Fibroblast of mammary gland (primary cell): Measurements from ENCODE around the gene LSG1.
A peak's percentile ranks its signal among the peaks of the same experiment; 100 is the strongest.

ENCODE experiments used
- DNase-seq: peaks from one replicate; pipeline ENCODE4 v3.0.0-alpha.2; 2010; ENCODE audit warnings: low read depth
- H3K4me3 ChIP-seq: 2 replicates; pipeline ENCODE4 v1.5.1; 2011; ENCODE audit warnings: low read depth, mild to moderate bottlenecking, low read length, moderate library complexity; ENCODE audit not compliant: control insufficient read depth
- TF ChIP-seq, protein P1 (sequence below): conservative IDR thresholded peaks from 2 replicates; pipeline ENCODE4 v1.5.1; 2011; ENCODE audit warnings: low read depth, low read length, inconsistent platforms; ENCODE audit not compliant: control insufficient read depth, insufficient read depth

LSG1 gene

DNA sequence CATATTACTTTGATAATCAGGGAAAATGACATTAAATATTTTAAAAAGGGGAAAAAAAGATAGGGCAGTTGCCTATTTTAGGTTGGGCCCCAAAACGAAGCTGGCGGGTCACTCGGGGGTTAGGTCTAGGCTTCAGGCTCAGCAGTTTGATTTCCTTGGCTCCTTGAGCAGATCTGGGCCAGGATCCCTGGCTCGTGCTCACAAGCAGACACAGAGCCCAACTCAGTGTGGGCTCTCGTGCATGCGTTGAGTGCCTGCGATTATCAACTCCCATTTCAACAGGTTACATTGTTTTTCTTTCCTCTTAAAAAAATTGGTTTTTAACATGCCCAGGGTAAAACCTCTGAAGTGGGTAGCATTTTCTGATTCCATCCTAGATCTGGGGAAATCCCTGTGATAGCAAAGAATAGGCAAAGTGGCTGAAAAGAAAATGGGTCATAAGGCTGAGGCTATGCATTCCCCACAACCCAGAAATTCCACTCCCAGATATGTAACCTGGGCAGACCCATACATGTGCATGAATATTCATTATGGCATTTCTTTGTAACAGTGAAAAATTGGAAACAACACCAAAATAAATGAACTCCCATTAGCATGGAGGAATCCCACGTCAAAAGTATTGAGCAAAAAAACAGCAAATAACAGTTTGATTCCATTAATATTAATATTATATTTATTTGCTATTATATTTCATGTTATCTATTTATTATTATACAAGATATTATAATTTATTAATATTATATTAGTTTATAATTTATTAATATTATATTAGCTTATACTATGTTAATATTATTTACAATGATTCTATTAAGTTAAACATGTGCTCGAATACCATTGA, 41.5 kb upstream of the LSG1 start:
- H3K4me3 ChIP-seq, result no peak overlapping the region
- no peak for DNase-seq
- TF ChIP-seq, protein P1, sequence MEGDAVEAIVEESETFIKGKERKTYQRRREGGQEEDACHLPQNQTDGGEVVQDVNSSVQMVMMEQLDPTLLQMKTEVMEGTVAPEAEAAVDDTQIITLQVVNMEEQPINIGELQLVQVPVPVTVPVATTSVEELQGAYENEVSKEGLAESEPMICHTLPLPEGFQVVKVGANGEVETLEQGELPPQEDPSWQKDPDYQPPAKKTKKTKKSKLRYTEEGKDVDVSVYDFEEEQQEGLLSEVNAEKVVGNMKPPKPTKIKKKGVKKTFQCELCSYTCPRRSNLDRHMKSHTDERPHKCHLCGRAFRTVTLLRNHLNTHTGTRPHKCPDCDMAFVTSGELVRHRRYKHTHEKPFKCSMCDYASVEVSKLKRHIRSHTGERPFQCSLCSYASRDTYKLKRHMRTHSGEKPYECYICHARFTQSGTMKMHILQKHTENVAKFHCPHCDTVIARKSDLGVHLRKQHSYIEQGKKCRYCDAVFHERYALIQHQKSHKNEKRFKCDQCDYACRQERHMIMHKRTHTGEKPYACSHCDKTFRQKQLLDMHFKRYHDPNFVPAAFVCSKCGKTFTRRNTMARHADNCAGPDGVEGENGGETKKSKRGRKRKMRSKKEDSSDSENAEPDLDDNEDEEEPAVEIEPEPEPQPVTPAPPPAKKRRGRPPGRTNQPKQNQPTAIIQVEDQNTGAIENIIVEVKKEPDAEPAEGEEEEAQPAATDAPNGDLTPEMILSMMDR, result no peak

- TF ChIP-seq, protein P1, result no peak
- DNase-seq, result peak; percentile 82
- H3K4me3 ChIP-seq, result no peak overlapping the region
These were observed 39.9 kb upstream of the LSG1 start for GRCh38 chr3:194711913-194712312.

DNA sequence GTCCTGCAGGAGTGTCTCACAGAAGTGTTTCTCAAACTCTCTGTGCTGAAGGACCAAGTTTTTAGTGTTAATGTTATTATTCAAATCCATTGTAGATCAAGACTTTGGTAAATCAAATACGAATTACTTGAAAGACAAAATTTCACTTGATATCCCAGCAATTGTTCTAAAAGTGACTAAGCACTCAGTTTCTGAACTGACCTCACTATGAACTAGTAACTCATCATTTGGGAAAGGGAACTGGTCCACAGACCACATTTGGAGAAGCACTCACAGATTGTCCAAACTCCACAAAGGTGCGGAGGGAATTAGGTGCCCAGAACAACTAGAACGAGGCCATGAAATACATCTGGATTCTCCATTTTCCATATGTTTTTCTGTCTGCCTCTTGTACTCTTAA, 39.3 kb upstream of the LSG1 start:
- TF ChIP-seq, protein P1, result no peak
- peak; percentile 4 for DNase-seq

GRCh38 chr3:194707147-194707540, 35.2 kb upstream of the LSG1 start:
- no peak overlapping the region for H3K4me3 ChIP-seq
- no peak for DNase-seq
- TF ChIP-seq, protein P1, result no peak

More for the DNA sequence above, 39.3 kb upstream of the LSG1 start:
- H3K4me3 ChIP-seq, result no peak overlapping the region

DNA sequence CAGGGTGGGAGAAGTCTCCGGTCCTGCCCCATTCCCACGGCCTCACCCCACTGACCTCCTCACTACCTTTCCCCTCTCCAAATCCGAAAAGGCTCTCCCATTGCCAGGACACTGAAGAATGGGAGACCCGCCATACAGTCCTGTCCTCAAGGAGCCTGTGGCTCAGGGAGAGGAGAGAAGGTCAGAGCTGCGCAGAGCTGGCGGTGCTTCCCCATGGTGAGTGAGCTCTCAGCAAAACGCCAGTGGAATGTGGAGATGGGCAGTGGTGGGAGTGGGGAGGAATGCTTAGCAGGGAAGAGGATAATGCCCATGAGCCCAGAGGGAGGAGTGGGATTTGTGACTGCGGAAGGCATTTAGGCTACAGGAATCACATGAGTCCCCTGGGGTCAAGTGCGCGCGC, 33.8 kb upstream of the LSG1 start:
- no peak overlapping the region for H3K4me3 ChIP-seq
- TF ChIP-seq, protein P1, result no peak
- DNase-seq, result no peak

- no peak overlapping the region for H3K4me3 ChIP-seq
- TF ChIP-seq, protein P1, result no peak
These were observed 33.2 kb upstream of the LSG1 start for GRCh38 chr3:194705227-194705626.

More at GRCh38 chr3:194705227-194705626, 33.2 kb upstream of the LSG1 start:
- DNase-seq, result no peak
